ENCODE results near the gene CACNB3. TPM values are rescaled to one million over a fixed set of nuclear protein-coding genes. Genes with fewer than 3 reads are reported as not detected.
"Not testable (repeated sequence)": the region's sequence is repeated elsewhere in the genome, so short reads cannot be mapped to it uniquely, and the experiment has no call there.

Gene CACNB3
- total RNA-seq, 1 donor = 15.2 TPM

- TF ChIP-seq, protein P1, sequence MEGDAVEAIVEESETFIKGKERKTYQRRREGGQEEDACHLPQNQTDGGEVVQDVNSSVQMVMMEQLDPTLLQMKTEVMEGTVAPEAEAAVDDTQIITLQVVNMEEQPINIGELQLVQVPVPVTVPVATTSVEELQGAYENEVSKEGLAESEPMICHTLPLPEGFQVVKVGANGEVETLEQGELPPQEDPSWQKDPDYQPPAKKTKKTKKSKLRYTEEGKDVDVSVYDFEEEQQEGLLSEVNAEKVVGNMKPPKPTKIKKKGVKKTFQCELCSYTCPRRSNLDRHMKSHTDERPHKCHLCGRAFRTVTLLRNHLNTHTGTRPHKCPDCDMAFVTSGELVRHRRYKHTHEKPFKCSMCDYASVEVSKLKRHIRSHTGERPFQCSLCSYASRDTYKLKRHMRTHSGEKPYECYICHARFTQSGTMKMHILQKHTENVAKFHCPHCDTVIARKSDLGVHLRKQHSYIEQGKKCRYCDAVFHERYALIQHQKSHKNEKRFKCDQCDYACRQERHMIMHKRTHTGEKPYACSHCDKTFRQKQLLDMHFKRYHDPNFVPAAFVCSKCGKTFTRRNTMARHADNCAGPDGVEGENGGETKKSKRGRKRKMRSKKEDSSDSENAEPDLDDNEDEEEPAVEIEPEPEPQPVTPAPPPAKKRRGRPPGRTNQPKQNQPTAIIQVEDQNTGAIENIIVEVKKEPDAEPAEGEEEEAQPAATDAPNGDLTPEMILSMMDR (IDR thresholded peaks at IDR 0.05; ENCODE audit: extremely low read depth, low read depth, low read length) = no peak
Measured at GRCh38 chr12:48832321-48833060, 14.2 kb downstream of the CACNB3 start.

DNA sequence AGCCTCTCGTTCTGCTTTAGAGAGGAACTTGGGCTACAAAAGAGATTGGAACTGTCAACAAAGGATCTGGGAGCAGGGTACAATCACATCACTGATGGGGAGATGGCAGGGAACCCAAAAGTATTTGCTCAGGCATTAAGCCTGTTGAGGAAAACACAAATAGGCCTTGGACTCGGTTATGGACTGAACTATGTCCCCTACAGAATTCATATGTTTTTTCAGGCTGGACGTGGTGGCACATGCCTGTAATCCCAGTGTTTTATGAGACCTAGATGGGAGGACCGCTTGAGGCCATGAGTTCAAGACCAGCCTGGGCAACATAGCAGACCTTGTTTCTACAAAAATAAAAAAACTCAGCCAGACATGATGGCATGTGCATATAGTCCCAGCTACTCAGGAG, 19.8 kb downstream of the CACNB3 start:
- Histone ChIP-seq H3K4me1 (ENCODE audit: insufficient read depth, low read length) (no peaks in the 10 kb centered on the region), H3K36me3 (ENCODE audit: insufficient read depth, low read length) (peaks cover 57% of the 10 kb centered on the region)

More at GRCh38 chr12:48832321-48833060, 14.2 kb downstream of the CACNB3 start:
- Histone ChIP-seq H3K27me3 (ENCODE audit: insufficient read depth, low read length) (no peaks in the 10 kb centered on the region), H3K4me2 (ENCODE audit: insufficient read depth, low read length) (no peak overlapping the region), H4K20me1 (ENCODE audit: insufficient read depth, low read length) (no peaks in the 10 kb centered on the region), H3K9me3 (ENCODE audit: low read depth, low read length) (no peaks in the 10 kb centered on the region), H3K27ac (ENCODE audit: low read depth, low read length) (no peak overlapping the region), H3K36me3 (ENCODE audit: insufficient read depth, low read length) (peaks cover 82% of the 10 kb centered on the region), H3K4me1 (ENCODE audit: insufficient read depth, low read length) (no peaks in the 10 kb centered on the region), H3K4me3 (ENCODE audit: insufficient read depth, low read length) (no peak overlapping the region), H2AFZ (ENCODE audit: low read length) (no peak overlapping the region), H3K79me2 (ENCODE audit: insufficient read depth, low read length) (no peaks in the 10 kb centered on the region)
- DNase-seq (ENCODE audit: insufficient read length, low spot score, missing footprints) = no peak

GRCh38 chr12:48842021-48842420, 23.7 kb downstream of the CACNB3 start:
- H3K36me3 ChIP-seq (ENCODE audit: insufficient read depth, low read length) = peaks cover 48% of the 10 kb centered on the region
- not testable (repeated sequence) for DNase-seq (ENCODE audit: insufficient read length, low spot score, missing footprints)

More for the DNA sequence above, 19.8 kb downstream of the CACNB3 start:
- Histone ChIP-seq H3K4me2 (ENCODE audit: insufficient read depth, low read length) (no peak overlapping the region), H2AFZ (ENCODE audit: low read length) (no peak overlapping the region), H3K9me3 (ENCODE audit: low read depth, low read length) (no peaks in the 10 kb centered on the region), H3K27ac (ENCODE audit: low read depth, low read length) (no peak overlapping the region), H3K79me2 (ENCODE audit: insufficient read depth, low read length) (no peaks in the 10 kb centered on the region), H3K27me3 (ENCODE audit: insufficient read depth, low read length) (no peaks in the 10 kb centered on the region), H4K20me1 (ENCODE audit: insufficient read depth, low read length) (no peaks in the 10 kb centered on the region), H3K4me3 (ENCODE audit: insufficient read depth, low read length) (no peak overlapping the region)
- DNase-seq (ENCODE audit: insufficient read length, low spot score, missing footprints) = peak; percentile 54
- TF ChIP-seq, protein P1 (IDR thresholded peaks at IDR 0.05; ENCODE audit: extremely low read depth, low read depth, low read length) = no peak

DNA sequence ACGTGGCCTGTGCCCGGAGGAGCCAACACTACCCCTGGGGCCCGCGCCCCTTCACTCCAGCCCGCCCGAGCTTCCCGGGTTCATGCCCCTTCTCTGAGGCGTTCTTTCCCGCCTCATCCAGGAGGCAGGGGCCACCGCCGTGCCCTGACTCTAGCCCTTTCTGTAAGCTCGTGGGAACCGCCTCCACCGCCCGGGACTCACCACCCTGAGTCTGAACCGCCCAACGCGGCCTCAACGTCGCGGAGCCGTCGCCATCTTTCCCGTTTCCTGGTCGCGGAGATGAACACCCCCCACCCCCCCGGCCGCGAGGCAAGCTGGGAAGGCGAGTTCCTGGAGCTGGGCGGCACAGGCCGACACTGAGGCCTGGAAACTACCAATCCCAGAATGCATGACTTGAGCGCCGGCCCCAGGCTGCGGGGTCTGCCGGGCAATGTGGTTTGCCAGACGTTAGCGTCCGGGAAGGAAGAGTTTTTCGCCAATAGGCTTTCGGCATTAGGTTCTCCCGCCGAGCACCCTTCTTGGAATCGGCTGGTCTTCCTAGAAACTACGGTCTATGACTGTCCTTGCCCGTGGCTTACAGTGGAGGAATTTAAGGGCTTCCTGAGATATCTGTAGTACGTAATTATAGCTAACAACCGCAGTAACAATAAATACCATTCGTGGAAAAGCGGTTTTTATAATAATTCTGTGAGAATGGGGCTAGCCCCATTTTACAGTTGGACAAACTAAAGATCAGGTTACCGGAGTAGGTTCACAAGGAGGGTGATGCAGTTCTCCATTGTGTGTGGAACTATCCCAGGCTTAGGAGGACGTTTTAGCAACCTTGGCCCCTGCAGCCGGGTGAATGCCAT, 33.8 kb downstream of the CACNB3 start, which contains the start of gene DDX23:
Gene DDX23, minus strand, starts transcription at position 281 of the 851 bp plus-strand sequence. CDS start 6,381 bp downstream, outside the sequence.
- no peaks in the 10 kb centered on the region for H3K9me3 ChIP-seq (ENCODE audit: low read depth, low read length)
- H3K27ac ChIP-seq (ENCODE audit: low read depth, low read length) = peak within 1 kb of the TSS; percentile 92
- H3K4me1 ChIP-seq (ENCODE audit: insufficient read depth, low read length) = peaks cover 16% of the 10 kb centered on the region
- peaks cover 2% of the 10 kb centered on the region for H3K27me3 ChIP-seq (ENCODE audit: insufficient read depth, low read length)
- H2AFZ ChIP-seq (ENCODE audit: low read length) = peak within 1 kb of the TSS; percentile 97
- H3K4me3 ChIP-seq (ENCODE audit: insufficient read depth, low read length) = peak within 1 kb of the TSS; percentile 98
- peaks cover 46% of the 10 kb centered on the region for H3K79me2 ChIP-seq (ENCODE audit: insufficient read depth, low read length)
- TF ChIP-seq, protein P1 (IDR thresholded peaks at IDR 0.05; ENCODE audit: extremely low read depth, low read depth, low read length) = no peak
- peaks cover 4% of the 10 kb centered on the region for H3K36me3 ChIP-seq (ENCODE audit: insufficient read depth, low read length)
- H4K20me1 ChIP-seq (ENCODE audit: insufficient read depth, low read length) = peaks cover 13% of the 10 kb centered on the region
- DNase-seq (ENCODE audit: insufficient read length, low spot score, missing footprints) = peak; percentile 100
- peak within 1 kb of the TSS; percentile 79 for H3K4me2 ChIP-seq (ENCODE audit: insufficient read depth, low read length)

More at GRCh38 chr12:48842021-48842420, 23.7 kb downstream of the CACNB3 start:
- not testable (repeated sequence) for H2AFZ ChIP-seq (ENCODE audit: low read length); H3K4me1 ChIP-seq (ENCODE audit: insufficient read depth, low read length); H3K27ac ChIP-seq (ENCODE audit: low read depth, low read length); H3K9me3 ChIP-seq (ENCODE audit: low read depth, low read length); H3K4me3 ChIP-seq (ENCODE audit: insufficient read depth, low read length); H3K27me3 ChIP-seq (ENCODE audit: insufficient read depth, low read length); H3K4me2 ChIP-seq (ENCODE audit: insufficient read depth, low read length)
- peaks cover 14% of the 10 kb centered on the region for H4K20me1 ChIP-seq (ENCODE audit: insufficient read depth, low read length)
- H3K79me2 ChIP-seq (ENCODE audit: insufficient read depth, low read length) = peaks cover 15% of the 10 kb centered on the region
